PC-3 (cell line): ENCODE measurements around the gene SPATA16. TPM values are rescaled to one million over a fixed set of nuclear protein-coding genes. Genes with fewer than 3 reads are reported as not detected.

Source experiments
- ATAC-seq: fragments of 200-7000 bp; cut with Tn5 transposase; 2 replicates; pipeline ENCODE4 v1.9.1; 2020; ENCODE audit warnings: mild to moderate bottlenecking, moderate library complexity
- BruUV-seq: library from RNA; stranded (reverse); fragments of 400-500 nt; replicated peaks from 2 replicates; lab custom pipeline; 2021; lab: Mats Ljungman, UMichigan
- CTCF ChIA-PET: fragments of 300-600 bp; sonication (Branson Sonifier 250); formaldehyde crosslinking; loops from one replicate; lab custom pipeline; 2022; ENCODE audit warnings: antibody characterized with exemption; lab: Charles Lee
- POLR2A ChIA-PET: fragments of 300-600 bp; sonication (Branson Sonifier 250); formaldehyde crosslinking; loops from one replicate; lab custom pipeline; 2022; ENCODE audit warnings: antibody characterized with exemption; ENCODE audit not compliant: unreplicated experiment; lab: Charles Lee
- DNase-seq: peaks from one replicate; pipeline ENCODE4 v3.0.0-alpha.2; 2015
- H2AFZ ChIP-seq: fragments of 300-600 bp; sonication (generic); 2 replicates; pipeline ENCODE4 v1.6.0; 2016; ENCODE audit warnings: antibody characterized with exemption, low read length
- H3F3A ChIP-seq: fragments of 300-600 bp; sonication (generic); one replicate; pipeline ENCODE4 v1.6.0; 2017; ENCODE audit warnings: antibody characterized with exemption, low read length, control low read depth, mild to moderate bottlenecking; ENCODE audit not compliant: unreplicated experiment
- H3K27ac ChIP-seq: fragments of 300-600 bp; sonication (generic); 2 replicates; pipeline ENCODE4 v1.5.1; 2016; ENCODE audit warnings: mild to moderate bottlenecking, low read length
- H3K27me3 ChIP-seq: fragments of 300-600 bp; sonication (generic); 2 replicates; pipeline ENCODE4 v1.6.1; 2016; ENCODE audit warnings: low read length, mixed read lengths
- H3K36me3 ChIP-seq: fragments of 300-600 bp; sonication (generic); 2 replicates; pipeline ENCODE4 v1.6.1; 2016; ENCODE audit warnings: low read depth, mixed run types, low read length, mixed read lengths
- H3K4me1 ChIP-seq: fragments of 300-600 bp; sonication (generic); 2 replicates; pipeline ENCODE4 v1.5.1; 2016; ENCODE audit warnings: low read length; ENCODE audit not compliant: insufficient read depth
- H3K4me2 ChIP-seq: fragments of 300-600 bp; sonication (generic); 2 replicates; pipeline ENCODE4 v1.6.0; 2016; ENCODE audit warnings: low read length
- H3K4me3 ChIP-seq: fragments of 300-600 bp; sonication (generic); 2 replicates; pipeline ENCODE4 v1.5.1; 2016; ENCODE audit warnings: mild to moderate bottlenecking, low read length, mixed read lengths
- H3K79me2 ChIP-seq: fragments of 300-600 bp; sonication (generic); 2 replicates; pipeline ENCODE4 v1.6.1; 2017; ENCODE audit warnings: low read length, mixed read lengths
- H3K9ac ChIP-seq: fragments of 300-600 bp; sonication (generic); 2 replicates; pipeline ENCODE4 v1.6.0; 2016; ENCODE audit warnings: mild to moderate bottlenecking, low read length
- H3K9me2 ChIP-seq: fragments of 300-600 bp; sonication (generic); replicated peaks from 2 replicates; pipeline ENCODE4 v1.6.1; 2016; ENCODE audit warnings: mixed run types, low read length, mixed read lengths
- H3K9me3 ChIP-seq: fragments of 300-600 bp; sonication (generic); 2 replicates; pipeline ENCODE4 v1.6.1; 2016; ENCODE audit warnings: low read length, mixed read lengths
- H4K20me1 ChIP-seq: fragments of 300-600 bp; sonication (generic); 2 replicates; pipeline ENCODE4 v1.6.1; 2016; ENCODE audit warnings: low read length, mixed read lengths
- CTCF ChIP-seq: fragments of 300-600 bp; sonication (generic); conservative IDR thresholded peaks from 2 replicates; pipeline ENCODE4 v1.5.1; 2017; ENCODE audit warnings: antibody characterized with exemption, low read depth, mild to moderate bottlenecking, low read length
- EZH2 ChIP-seq: fragments of 300-600 bp; sonication (generic); IDR thresholded peaks from one replicate; pipeline ENCODE4 v1.6.1; 2017; ENCODE audit warnings: antibody characterized with exemption, mild to moderate bottlenecking, low read length; ENCODE audit not compliant: unreplicated experiment
- EZH2phosphoT487 ChIP-seq: fragments of 300-600 bp; sonication (generic); IDR thresholded peaks from 2 replicates; pipeline ENCODE4 v1.6.1; 2018; ENCODE audit warnings: mild to moderate bottlenecking, antibody characterized with exemption, low read length, borderline replicate concordance
- intact Hi-C: fragments of 100-400 bp; cut with micrococcal nuclease; formaldehyde crosslinking; loops from 2 replicates; pipeline ENCODE4 v1.9.0; 2023
- total RNA-seq: library from RNA; depleted of rRNA; stranded (reverse); fragments of >200 nt; gene quantifications from 2 replicates; pipeline ENCODE4 v1.2.3, GENCODE V29; 2014

SPATA16 gene
- total RNA-seq, 1 experiment from 2014 or later, result not detected

DNA sequence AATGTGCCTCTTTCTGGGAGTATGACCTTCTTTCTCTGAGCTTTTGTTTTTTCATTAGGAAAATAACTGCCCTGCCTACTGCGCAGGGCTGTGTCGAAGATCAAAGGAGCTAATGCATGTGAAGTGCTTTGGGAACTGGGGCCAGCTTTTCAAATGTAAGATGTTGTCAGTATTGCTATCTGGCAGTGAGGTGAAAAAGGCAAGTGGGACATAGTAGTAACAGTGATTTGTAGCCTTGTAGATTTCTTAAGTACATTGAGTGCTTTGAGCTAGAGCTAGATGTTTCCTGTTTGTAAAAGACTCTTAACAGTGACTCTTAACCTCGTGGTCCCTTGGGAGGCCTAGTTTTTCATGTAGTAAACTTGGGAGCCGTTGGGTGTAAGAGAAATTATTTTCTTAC lies 264.0 kb downstream of the SPATA16 start:
- no peak overlapping the region for H2AFZ ChIP-seq
- no TSS peak for BruUV-seq
- no peak overlapping the region for H3K4me3 ChIP-seq
- no peak overlapping the region for H3K4me2 ChIP-seq
- H3K9ac ChIP-seq, result no peak overlapping the region
- no peak for ATAC-seq
- ChIA-PET POLR2A (no interaction called here), CTCF (no interaction called here)
- H4K20me1 ChIP-seq, result no peaks in the 10 kb centered on the region
- no peaks in the 10 kb centered on the region for H3K79me2 ChIP-seq
- DNase-seq, result no peak
- no peaks in the 10 kb centered on the region for H3F3A ChIP-seq
- H3K36me3 ChIP-seq, result no peaks in the 10 kb centered on the region
- TF ChIP-seq EZH2phosphoT487 (no peak), EZH2 (no peak)
- H3K4me1 ChIP-seq, result no peaks in the 10 kb centered on the region
- no peaks in the 10 kb centered on the region for H3K9me3 ChIP-seq
- H3K27ac ChIP-seq, result no peak overlapping the region
- H3K27me3 ChIP-seq, result peaks cover 30% of the 10 kb centered on the region; the same call in 1 of the 2 replicates
- intact Hi-C loops, result no loop called here
- H3K9me2 ChIP-seq, result no peaks in the 10 kb centered on the region

GRCh38 chr3:172876297-172876696 lies 264.7 kb downstream of the SPATA16 start:
- ATAC-seq, result no peak
- Histone ChIP-seq H3K9me2 (no peaks in the 10 kb centered on the region), H3K4me2 (no peak overlapping the region), H3K4me1 (no peaks in the 10 kb centered on the region), H3K27me3 (peaks cover 35% of the 10 kb centered on the region; the same call in 1 of the 2 replicates), H3F3A (no peaks in the 10 kb centered on the region), H2AFZ (no peak overlapping the region), H3K79me2 (no peaks in the 10 kb centered on the region), H3K4me3 (no peak overlapping the region), H4K20me1 (no peaks in the 10 kb centered on the region), H3K36me3 (no peaks in the 10 kb centered on the region), H3K9me3 (no peaks in the 10 kb centered on the region), H3K27ac (no peak overlapping the region), H3K9ac (no peak overlapping the region)
- no peak for DNase-seq
- POLR2A ChIA-PET, result no interaction called here
- intact Hi-C loops, result no loop called here
- CTCF ChIA-PET, result no interaction called here
- no TSS peak for BruUV-seq
- TF ChIP-seq EZH2phosphoT487 (no peak), CTCF (no peak), EZH2 (no peak)

- Histone ChIP-seq H3K4me3 (no peak overlapping the region), H3K36me3 (no peaks in the 10 kb centered on the region), H3K9ac (no peak overlapping the region), H3F3A (no peaks in the 10 kb centered on the region), H3K9me2 (no peaks in the 10 kb centered on the region), H3K4me1 (no peaks in the 10 kb centered on the region), H3K27me3 (peaks cover 43% of the 10 kb centered on the region; the same call in 1 of the 2 replicates), H3K27ac (no peak overlapping the region), H3K79me2 (no peaks in the 10 kb centered on the region), H2AFZ (no peak overlapping the region), H3K9me3 (no peaks in the 10 kb centered on the region), H4K20me1 (no peaks in the 10 kb centered on the region), H3K4me2 (no peak overlapping the region)
- no peak for DNase-seq
- intact Hi-C loops, result no loop called here
- TF ChIP-seq CTCF (no peak), EZH2 (no peak), EZH2phosphoT487 (no peak)
- ATAC-seq, result no peak
- POLR2A ChIA-PET, result no interaction called here
- BruUV-seq, result no TSS peak
- CTCF ChIA-PET, result no interaction called here
These were observed 266.0 kb downstream of the SPATA16 start for GRCh38 chr3:172875039-172875438.
